HepG2 (cell line): ENCODE measurements around the gene LLGL2. TPM values are rescaled to one million over a fixed set of nuclear protein-coding genes. Genes with fewer than 3 reads are reported as not detected.

Source experiments
- CHD4 ChIP-seq: fragments of 200-600 bp; sonication (generic); IDR thresholded peaks from 2 replicates; pipeline ENCODE4 v1.7.0; 2017; ENCODE audit warnings: mild to moderate bottlenecking, low read length, borderline replicate concordance
- KDM6A ChIP-seq: IDR thresholded peaks from 2 replicates; pipeline ENCODE4 v1.6.1; 2016; ENCODE audit warnings: low read depth
- MYNN ChIP-seq: sonication (generic); formaldehyde crosslinking; IDR thresholded peaks from 2 replicates; pipeline ENCODE4 v1.4.0; 2020; ENCODE audit warnings: mild to moderate bottlenecking, low read depth, missing genetic modification reagents
- PHF21A ChIP-seq: sonication (generic); formaldehyde crosslinking; IDR thresholded peaks from 2 replicates; pipeline ENCODE4 v1.5.0; 2020; ENCODE audit warnings: mild to moderate bottlenecking, missing genetic modification reagents
- REPIN1 ChIP-seq: sonication (generic); formaldehyde crosslinking; IDR thresholded peaks from 2 replicates; pipeline ENCODE4 v1.8.0; 2022; ENCODE audit warnings: missing genetic modification reagents, low read depth, mild to moderate bottlenecking, borderline replicate concordance
- RFXANK ChIP-seq: IDR thresholded peaks from 2 replicates; pipeline ENCODE4 v1.6.1; 2016
- SCMH1 ChIP-seq: sonication (generic); formaldehyde crosslinking; IDR thresholded peaks from 2 replicates; pipeline ENCODE4 v1.9.0; 2021; ENCODE audit warnings: missing genetic modification reagents, mild to moderate bottlenecking, borderline replicate concordance
- SIX1 ChIP-seq: sonication (generic); formaldehyde crosslinking; IDR thresholded peaks from 2 replicates; pipeline ENCODE4 v1.4.0; 2020; ENCODE audit warnings: missing genetic modification reagents, borderline replicate concordance
- SNAI1 ChIP-seq: sonication (generic); formaldehyde crosslinking; IDR thresholded peaks from 2 replicates; pipeline ENCODE4 v1.5.0; 2020; ENCODE audit warnings: mild to moderate bottlenecking, missing genetic modification reagents, borderline replicate concordance
- ZFY ChIP-seq: sonication (generic); formaldehyde crosslinking; IDR thresholded peaks from 2 replicates; pipeline ENCODE4 v1.4.0; 2020; ENCODE audit warnings: missing genetic modification reagents
- ZKSCAN8 ChIP-seq: IDR thresholded peaks from 2 replicates; pipeline ENCODE4 v1.6.1; 2016; ENCODE audit warnings: borderline replicate concordance, missing genetic modification reagents, missing compliant biosample characterization
- ZNF263 ChIP-seq: sonication (generic); formaldehyde crosslinking; IDR thresholded peaks from 2 replicates; pipeline ENCODE4 v1.4.0; 2020; ENCODE audit warnings: missing genetic modification reagents
- ZNF335 ChIP-seq: sonication (generic); formaldehyde crosslinking; IDR thresholded peaks from 2 replicates; pipeline ENCODE4 v1.4.0; 2020; ENCODE audit warnings: missing genetic modification reagents
- ZSCAN20 ChIP-seq: sonication (generic); formaldehyde crosslinking; IDR thresholded peaks from 2 replicates; pipeline ENCODE4 v1.4.0; 2020; ENCODE audit warnings: missing genetic modification reagents, mild to moderate bottlenecking, borderline replicate concordance
- polyA plus RNA-seq, 8 experiments: library from polyadenylated mRNA; depleted of rRNA in 3 of 8; stranded (reverse) in 7 of 8; unstranded in 1 of 8; fragments of >200 nt; fragmentation: Illumina TruSeq in 4 of 8; extraction: Trizol in 4 of 8; gene quantifications; 2 replicates each; pipeline versions ENCODE4 v1.2.1 to v1.2.3, GENCODE V29; 2011 to 2016; ENCODE audit warnings: low read depth in 4 of 8, missing spikeins in 1 of 8, mixed read lengths in 1 of 8; ENCODE audit not compliant: insufficient read depth in 1 of 8
- total RNA-seq, 5 experiments: library from RNA; depleted of rRNA; stranded (reverse); fragments of >200 nt; fragmentation: Illumina TruSeq; extraction: Trizol; gene quantifications; 2 replicates each; pipeline ENCODE4 v1.2.3, GENCODE V29; 2016; ENCODE audit warnings: low read depth in 1 of 5
- TF ChIP-seq, protein P1 (sequence below): sonication (generic); formaldehyde crosslinking; IDR thresholded peaks from 2 replicates; pipeline ENCODE4 v1.5.0; 2020; ENCODE audit warnings: missing genetic modification reagents
- TF ChIP-seq, protein P2 (sequence below): sonication (generic); formaldehyde crosslinking; IDR thresholded peaks from 2 replicates; pipeline ENCODE4 v1.5.1; 2020; ENCODE audit warnings: mild to moderate bottlenecking, missing genetic modification reagents, borderline replicate concordance
- TF ChIP-seq, protein P3 (sequence below): sonication (generic); formaldehyde crosslinking; IDR thresholded peaks from 2 replicates; pipeline ENCODE4 v1.9.0; 2022; ENCODE audit warnings: low read depth, missing genetic modification reagents
- TF ChIP-seq, protein P4 (sequence below): sonication (generic); formaldehyde crosslinking; IDR thresholded peaks from 2 replicates; pipeline ENCODE4 v1.5.0; 2020; ENCODE audit warnings: mild to moderate bottlenecking, missing genetic modification reagents, moderate library complexity

LLGL2 gene
- total and polyA plus RNA-seq, 2 of the 13 experiments (the other 11 are each of a cell fraction or from before 2014, with no cell fraction given), result 83.0 to 86.7 TPM

DNA sequence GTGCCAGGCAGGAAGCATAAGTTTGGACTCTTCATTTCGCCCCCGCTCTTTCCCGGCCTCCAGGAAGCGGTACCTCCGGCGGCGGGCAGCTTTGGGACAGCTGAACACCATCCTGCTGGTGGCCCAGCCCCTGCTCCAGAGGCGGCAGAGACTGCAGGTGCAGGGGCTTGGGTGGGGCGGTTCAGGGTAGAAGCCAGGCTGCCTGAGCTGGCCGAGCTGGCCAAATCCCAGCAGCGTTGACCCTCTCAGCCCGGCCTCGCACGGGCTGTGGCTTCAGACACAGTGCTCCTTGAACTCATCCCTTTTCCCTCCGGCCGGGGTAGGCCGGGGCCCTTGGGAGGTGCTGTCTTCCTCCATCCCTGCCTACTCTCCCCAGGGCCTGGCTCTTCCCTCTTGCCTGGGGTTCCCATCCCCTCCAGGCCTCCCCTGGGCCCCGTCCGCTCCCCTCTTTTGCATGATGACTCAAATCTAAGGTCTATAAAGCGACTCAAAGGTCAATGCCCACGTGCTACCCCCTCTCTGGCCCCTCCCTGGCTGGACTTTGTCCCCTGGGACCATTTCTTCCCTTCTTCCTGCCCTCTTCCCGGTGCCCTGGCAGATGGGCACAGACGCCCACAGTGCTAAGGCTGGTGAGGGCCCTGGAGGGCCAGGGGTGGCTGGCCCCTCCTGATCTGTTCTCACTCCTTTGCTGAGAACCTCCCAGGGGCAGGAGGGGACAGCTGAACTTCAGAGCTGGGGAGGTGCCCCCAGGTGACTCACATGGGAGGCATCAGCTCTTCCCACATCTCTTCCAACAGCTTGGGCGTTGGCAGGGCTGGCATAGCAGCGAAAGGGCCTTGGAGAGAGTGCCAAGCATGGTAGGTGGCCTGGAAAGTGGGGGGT, 84.8 kb downstream of the LLGL2 start (continued):
- TF ChIP-seq, protein P1, sequence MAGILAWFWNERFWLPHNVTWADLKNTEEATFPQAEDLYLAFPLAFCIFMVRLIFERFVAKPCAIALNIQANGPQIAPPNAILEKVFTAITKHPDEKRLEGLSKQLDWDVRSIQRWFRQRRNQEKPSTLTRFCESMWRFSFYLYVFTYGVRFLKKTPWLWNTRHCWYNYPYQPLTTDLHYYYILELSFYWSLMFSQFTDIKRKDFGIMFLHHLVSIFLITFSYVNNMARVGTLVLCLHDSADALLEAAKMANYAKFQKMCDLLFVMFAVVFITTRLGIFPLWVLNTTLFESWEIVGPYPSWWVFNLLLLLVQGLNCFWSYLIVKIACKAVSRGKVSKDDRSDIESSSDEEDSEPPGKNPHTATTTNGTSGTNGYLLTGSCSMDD (CRISPR knock-in tag), result no peak
- TF ChIP-seq REPIN1 (CRISPR knock-in tag) (peak; percentile 55; the same call in 1 of the 2 replicates), RFXANK (0 out of 2 replicates have a peak, but pooled peaks have one; percentile 44), MYNN (CRISPR knock-in tag) (no peak), ZFY (peak; percentile 48; the same call in 1 of the 2 replicates), SIX1 (CRISPR knock-in tag) (no peak), CHD4 (peak; percentile 28; the same call in 1 of the 2 replicates), PHF21A (CRISPR knock-in tag) (0 out of 2 replicates have a peak, but pooled peaks have one; percentile 24), KDM6A (CRISPR knock-in tag) (peak; percentile 70), ZNF263 (peak; percentile 89), ZSCAN20 (0 out of 2 replicates have a peak, but pooled peaks have one; percentile 40), SCMH1 (CRISPR knock-in tag) (no peak), ZNF335 (0 out of 2 replicates have a peak, but pooled peaks have one; percentile 27), ZKSCAN8 (CRISPR knock-in tag) (no peak), SNAI1 (CRISPR knock-in tag) (0 out of 2 replicates have a peak, but pooled peaks have one; percentile 23)
- TF ChIP-seq, protein P2, sequence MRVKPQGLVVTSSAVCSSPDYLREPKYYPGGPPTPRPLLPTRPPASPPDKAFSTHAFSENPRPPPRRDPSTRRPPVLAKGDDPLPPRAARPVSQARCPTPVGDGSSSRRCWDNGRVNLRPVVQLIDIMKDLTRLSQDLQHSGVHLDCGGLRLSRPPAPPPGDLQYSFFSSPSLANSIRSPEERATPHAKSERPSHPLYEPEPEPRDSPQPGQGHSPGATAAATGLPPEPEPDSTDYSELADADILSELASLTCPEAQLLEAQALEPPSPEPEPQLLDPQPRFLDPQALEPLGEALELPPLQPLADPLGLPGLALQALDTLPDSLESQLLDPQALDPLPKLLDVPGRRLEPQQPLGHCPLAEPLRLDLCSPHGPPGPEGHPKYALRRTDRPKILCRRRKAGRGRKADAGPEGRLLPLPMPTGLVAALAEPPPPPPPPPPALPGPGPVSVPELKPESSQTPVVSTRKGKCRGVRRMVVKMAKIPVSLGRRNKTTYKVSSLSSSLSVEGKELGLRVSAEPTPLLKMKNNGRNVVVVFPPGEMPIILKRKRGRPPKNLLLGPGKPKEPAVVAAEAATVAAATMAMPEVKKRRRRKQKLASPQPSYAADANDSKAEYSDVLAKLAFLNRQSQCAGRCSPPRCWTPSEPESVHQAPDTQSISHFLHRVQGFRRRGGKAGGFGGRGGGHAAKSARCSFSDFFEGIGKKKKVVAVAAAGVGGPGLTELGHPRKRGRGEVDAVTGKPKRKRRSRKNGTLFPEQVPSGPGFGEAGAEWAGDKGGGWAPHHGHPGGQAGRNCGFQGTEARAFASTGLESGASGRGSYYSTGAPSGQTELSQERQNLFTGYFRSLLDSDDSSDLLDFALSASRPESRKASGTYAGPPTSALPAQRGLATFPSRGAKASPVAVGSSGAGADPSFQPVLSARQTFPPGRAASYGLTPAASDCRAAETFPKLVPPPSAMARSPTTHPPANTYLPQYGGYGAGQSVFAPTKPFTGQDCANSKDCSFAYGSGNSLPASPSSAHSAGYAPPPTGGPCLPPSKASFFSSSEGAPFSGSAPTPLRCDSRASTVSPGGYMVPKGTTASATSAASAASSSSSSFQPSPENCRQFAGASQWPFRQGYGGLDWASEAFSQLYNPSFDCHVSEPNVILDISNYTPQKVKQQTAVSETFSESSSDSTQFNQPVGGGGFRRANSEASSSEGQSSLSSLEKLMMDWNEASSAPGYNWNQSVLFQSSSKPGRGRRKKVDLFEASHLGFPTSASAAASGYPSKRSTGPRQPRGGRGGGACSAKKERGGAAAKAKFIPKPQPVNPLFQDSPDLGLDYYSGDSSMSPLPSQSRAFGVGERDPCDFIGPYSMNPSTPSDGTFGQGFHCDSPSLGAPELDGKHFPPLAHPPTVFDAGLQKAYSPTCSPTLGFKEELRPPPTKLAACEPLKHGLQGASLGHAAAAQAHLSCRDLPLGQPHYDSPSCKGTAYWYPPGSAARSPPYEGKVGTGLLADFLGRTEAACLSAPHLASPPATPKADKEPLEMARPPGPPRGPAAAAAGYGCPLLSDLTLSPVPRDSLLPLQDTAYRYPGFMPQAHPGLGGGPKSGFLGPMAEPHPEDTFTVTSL (CRISPR knock-in tag), result peak; percentile 23; the same call in 1 of the 2 replicates
- TF ChIP-seq, protein P3, sequence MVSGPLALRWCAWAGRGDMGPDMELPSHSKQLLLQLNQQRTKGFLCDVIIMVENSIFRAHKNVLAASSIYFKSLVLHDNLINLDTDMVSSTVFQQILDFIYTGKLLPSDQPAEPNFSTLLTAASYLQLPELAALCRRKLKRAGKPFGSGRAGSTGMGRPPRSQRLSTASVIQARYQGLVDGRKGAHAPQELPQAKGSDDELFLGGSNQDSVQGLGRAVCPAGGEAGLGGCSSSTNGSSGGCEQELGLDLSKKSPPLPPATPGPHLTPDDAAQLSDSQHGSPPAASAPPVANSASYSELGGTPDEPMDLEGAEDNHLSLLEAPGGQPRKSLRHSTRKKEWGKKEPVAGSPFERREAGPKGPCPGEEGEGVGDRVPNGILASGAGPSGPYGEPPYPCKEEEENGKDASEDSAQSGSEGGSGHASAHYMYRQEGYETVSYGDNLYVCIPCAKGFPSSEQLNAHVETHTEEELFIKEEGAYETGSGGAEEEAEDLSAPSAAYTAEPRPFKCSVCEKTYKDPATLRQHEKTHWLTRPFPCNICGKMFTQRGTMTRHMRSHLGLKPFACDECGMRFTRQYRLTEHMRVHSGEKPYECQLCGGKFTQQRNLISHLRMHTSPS (CRISPR knock-in tag), result peak; percentile 99
- TF ChIP-seq, protein P4, sequence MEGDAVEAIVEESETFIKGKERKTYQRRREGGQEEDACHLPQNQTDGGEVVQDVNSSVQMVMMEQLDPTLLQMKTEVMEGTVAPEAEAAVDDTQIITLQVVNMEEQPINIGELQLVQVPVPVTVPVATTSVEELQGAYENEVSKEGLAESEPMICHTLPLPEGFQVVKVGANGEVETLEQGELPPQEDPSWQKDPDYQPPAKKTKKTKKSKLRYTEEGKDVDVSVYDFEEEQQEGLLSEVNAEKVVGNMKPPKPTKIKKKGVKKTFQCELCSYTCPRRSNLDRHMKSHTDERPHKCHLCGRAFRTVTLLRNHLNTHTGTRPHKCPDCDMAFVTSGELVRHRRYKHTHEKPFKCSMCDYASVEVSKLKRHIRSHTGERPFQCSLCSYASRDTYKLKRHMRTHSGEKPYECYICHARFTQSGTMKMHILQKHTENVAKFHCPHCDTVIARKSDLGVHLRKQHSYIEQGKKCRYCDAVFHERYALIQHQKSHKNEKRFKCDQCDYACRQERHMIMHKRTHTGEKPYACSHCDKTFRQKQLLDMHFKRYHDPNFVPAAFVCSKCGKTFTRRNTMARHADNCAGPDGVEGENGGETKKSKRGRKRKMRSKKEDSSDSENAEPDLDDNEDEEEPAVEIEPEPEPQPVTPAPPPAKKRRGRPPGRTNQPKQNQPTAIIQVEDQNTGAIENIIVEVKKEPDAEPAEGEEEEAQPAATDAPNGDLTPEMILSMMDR (CRISPR knock-in tag), result no peak
